ENCODE data around the gene ANKRD50.

ANKRD50 gene

GRCh38 chr4:124712372-124713184, at the start of gene ANKRD50:
Gene ANKRD50, minus strand, starts transcription at chr4:124712732. Its CDS starts 2,221 bp downstream, at chr4:124710511.
- no peak for DNase-seq

- no peak for DNase-seq
Observed at GRCh38 chr4:124757126-124757525, 44.6 kb upstream of the ANKRD50 start.

GRCh38 chr4:124754681-124755080, 42.1 kb upstream of the ANKRD50 start:
- DNase-seq = no peak

GRCh38 chr4:124753941-124754581, 41.5 kb upstream of the ANKRD50 start:
- DNase-seq = no peak

- no peak for DNase-seq
Observed at GRCh38 chr4:124749421-124749820, 36.9 kb upstream of the ANKRD50 start.

- DNase-seq = no peak
Observed at GRCh38 chr4:124748965-124749364, 36.4 kb upstream of the ANKRD50 start.

- no peak for DNase-seq
Observed at GRCh38 chr4:124745985-124746801, 33.7 kb upstream of the ANKRD50 start.

- DNase-seq = no peak
Observed at GRCh38 chr4:124743711-124744110, 31.2 kb upstream of the ANKRD50 start.

- DNase-seq = no peak
Observed at GRCh38 chr4:124740501-124740900, 28.0 kb upstream of the ANKRD50 start.

GRCh38 chr4:124738994-124739393, 26.5 kb upstream of the ANKRD50 start:
- no peak for DNase-seq

- no peak for DNase-seq
Observed at GRCh38 chr4:124737619-124738018, 25.1 kb upstream of the ANKRD50 start.

GRCh38 chr4:124736526-124736925, 24.0 kb upstream of the ANKRD50 start:
- no peak for DNase-seq

GRCh38 chr4:124727331-124727890, 14.9 kb upstream of the ANKRD50 start:
- no peak for DNase-seq

- DNase-seq = no peak
Observed at GRCh38 chr4:124726269-124726668, 13.7 kb upstream of the ANKRD50 start.

GRCh38 chr4:124722071-124722470, 9.5 kb upstream of the ANKRD50 start:
- no peak for DNase-seq

- DNase-seq = no peak
Observed at GRCh38 chr4:124717101-124717500, 4.6 kb upstream of the ANKRD50 start.

GRCh38 chr4:124713185-124713592, 657 bp upstream of the ANKRD50 start:
- DNase-seq = no peak

GRCh38 chr4:124711471-124712371, 811 bp downstream of the ANKRD50 start:
- DNase-seq = peak; percentile 39

GRCh38 chr4:124710911-124711310, 1.6 kb downstream of the ANKRD50 start:
- no peak for DNase-seq

GRCh38 chr4:124710015-124710741, 2.4 kb downstream of the ANKRD50 start:
- DNase-seq = no peak
